Pancreas (tissue), 10 donors: ENCODE measurements around the gene PCCA. TPM values are rescaled to one million over a fixed set of nuclear protein-coding genes. Genes with fewer than 3 reads are reported as not detected.

Source experiments
- ATAC-seq, 4 donors: fragments of 200-7000 bp; cut with Tn5 transposase; one replicate each; pipeline versions ENCODE4 v1.8.0 to v1.9.1; 2020; ENCODE audit warnings: mild to moderate bottlenecking in 4 of 4, moderate library complexity in 4 of 4
- DNase-seq, 6 donors: peaks; one replicate each; pipeline ENCODE4 v3.0.0-alpha.2; 2020
- FAIRE-seq: peaks from 2 replicates; lab custom pipeline; 2012; peaks lifted over from hg19 to GRCh38; lab: Jason Lieb, UNC
- H3K27ac ChIP-seq, 4 donors: fragments of 200-600 bp; sonication (generic); 1 replicate in 3 of 4; 2 replicates in 1 of 4; pipeline versions ENCODE4 v1.5.0 to v1.8.0; 2020
- H3K27me3 ChIP-seq, 4 donors: fragments of 200-600 bp; one replicate each; pipeline ENCODE4 v1.8.0; 2021
- H3K36me3 ChIP-seq, 3 donors: fragments of 200-600 bp; sonication (generic) in 1 of 3; one replicate each; pipeline versions ENCODE4 v1.5.0 to v1.8.0; 2020 to 2021
- H3K4me1 ChIP-seq, 3 donors: fragments of 200-600 bp; one replicate each; pipeline ENCODE4 v1.8.0; 2021
- H3K4me3 ChIP-seq, 4 donors: fragments of 200-600 bp; sonication (generic) in 2 of 4; one replicate each; pipeline versions ENCODE4 v1.5.0 to v1.8.0; 2020 to 2021
- H3K9me3 ChIP-seq, 4 donors: fragments of 200-600 bp; one replicate each; pipeline ENCODE4 v1.8.0; 2021
- WGBS, 2 donors: extraction: QIAGEN DNeasy Blood & Tissue Kit; methylation state at CpG; one replicate each; pipeline ENCODE4 v1.1.7; 2013; 5-methylcytosine and 5-hydroxymethylcytosine counted together
- intact Hi-C, 3 donors: fragments of 100-400 bp; cut with DNase I; formaldehyde crosslinking; loops; one replicate each; pipeline versions ENCODE4 v1.11.1 to v1.14.2; 2022
- polyA plus RNA-seq, 2 donors: library from polyadenylated mRNA; stranded (reverse); fragments of 200-250 nt; gene quantifications; one replicate each; pipeline ENCODE4 v1.2.3, GENCODE V29; 2013
- total RNA-seq, 6 donors: library from RNA; stranded (reverse); fragmentation: NEBNext Ultra II Directional in 4 of 6; extraction: Animal tissue kit (Norgen Biotek cat#: 25700) in 4 of 6; gene quantifications; one replicate each; pipeline versions ENCODE4 v1.2.1 to v1.2.4, GENCODE V29; 2021 to 2023
- TF ChIP-seq, protein P1 (sequence below), 4 donors: fragments of 200-600 bp; sonication (generic) in 3 of 4; IDR thresholded peaks; one replicate each; pipeline versions ENCODE4 v1.5.0 to v1.8.0; 2021; ENCODE audit warnings: antibody characterized with exemption in 4 of 4
- donor health status: healthy with polysubstance abuse.
- donor health status: DM: no; HTN: no; CAD: no; lungs with moderate emphysema.
- donor health status: DM: no; HTN: no; CAD: no.
- donor health status: control.
- donor health status: control.
- donor health status: Bipolar disorder and iron deficiency.
- donor health status: DM: yes; HTN: yes; CAD: no.
- donor health status: DM: no; HTN: no; CAD: no.
- donor health status: DM: no; HTN: no; CAD: no.
- donor health status: DM: yes; HTN: yes; CAD: no.

The PCCA gene
- total and polyA plus RNA-seq, 8 donors, result 14.2 to 32.1 (median 24.1) TPM

DNA sequence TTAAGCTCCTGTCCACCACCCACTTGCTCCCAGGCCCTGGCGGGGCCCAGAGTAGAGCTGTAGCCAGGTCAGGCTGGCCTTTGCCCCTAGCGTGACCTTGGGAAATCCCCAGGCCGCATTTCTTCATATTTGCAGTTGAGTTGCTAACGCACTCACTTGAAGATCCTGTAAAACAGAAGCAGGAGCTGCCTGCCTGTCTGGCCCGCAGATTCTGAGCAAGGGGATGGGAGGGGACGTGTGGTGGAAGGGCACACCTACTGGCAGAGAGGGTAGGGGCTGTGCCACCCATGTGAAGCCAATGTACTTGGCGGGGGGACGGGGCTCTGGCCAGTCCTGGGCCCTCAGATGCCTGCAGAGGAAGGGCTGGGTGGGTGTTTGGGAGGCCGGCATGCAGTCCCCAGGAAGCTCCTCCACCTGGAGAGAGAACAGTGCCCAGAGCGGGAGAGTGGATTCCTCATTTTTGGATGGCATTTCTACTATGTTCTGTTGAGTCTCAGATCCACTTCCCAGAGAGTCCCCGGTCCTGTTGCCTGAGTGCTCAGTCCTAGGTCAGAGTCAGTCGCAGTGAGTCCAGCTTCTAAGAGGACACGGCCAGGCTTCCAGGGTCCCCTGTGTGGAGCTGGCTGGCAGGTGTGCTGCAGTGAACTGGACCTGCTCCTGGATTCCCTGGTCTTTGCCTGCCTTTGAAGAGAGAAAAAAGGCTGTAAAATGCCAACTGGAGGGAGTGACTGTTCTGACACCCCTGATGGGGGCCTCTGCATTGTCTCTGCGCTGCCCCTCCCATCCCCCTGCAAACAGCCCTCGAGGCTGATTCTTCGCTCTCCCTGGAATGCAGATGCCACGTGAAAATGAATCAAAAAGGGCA lies 436.8 kb downstream of the PCCA start:
- 80 to 81% methylated on average over 17 of the region's 17 CpGs for WGBS, 2 donors
- intact Hi-C loops, result no loop called here

DNA sequence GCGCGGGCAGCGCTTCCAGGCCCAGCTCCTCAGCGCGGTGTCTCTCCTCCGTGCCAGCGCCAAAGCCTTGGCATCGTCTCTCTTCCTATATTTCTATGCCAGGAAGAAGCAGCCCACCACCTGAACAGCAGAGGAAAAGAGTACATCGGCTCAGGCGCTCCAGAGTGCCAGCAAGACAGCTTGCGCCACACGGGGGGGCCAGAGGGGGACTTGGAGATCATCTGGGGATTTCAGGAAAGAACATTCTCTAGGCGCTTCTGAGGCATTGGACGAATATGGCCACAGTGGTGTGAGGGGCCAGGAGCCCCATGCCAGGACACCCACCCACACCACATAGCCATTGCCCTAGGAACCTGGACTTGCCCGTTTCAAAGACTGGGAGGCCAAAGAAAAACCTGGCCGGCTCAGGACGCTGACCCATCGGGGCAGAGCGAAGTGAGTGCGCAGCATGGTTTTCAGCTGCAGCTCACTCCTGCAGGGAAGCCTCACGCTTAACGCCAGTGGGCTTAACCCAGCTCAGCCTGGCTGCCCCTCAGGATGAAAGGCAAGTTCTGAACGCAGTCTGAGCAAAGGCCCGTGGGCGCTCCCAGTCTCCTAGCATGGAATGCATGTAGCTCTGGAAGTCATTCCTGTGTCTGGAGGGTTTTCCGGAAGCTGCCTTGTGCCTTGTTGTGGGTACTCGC lies 437.6 kb downstream of the PCCA start:
- no peaks in the 10 kb centered on the region for H3K9me3 ChIP-seq
- peaks cover 0 to 6% (median 0%) of the 10 kb centered on the region in 3 donors for H3K4me1 ChIP-seq
- TF ChIP-seq, protein P1, sequence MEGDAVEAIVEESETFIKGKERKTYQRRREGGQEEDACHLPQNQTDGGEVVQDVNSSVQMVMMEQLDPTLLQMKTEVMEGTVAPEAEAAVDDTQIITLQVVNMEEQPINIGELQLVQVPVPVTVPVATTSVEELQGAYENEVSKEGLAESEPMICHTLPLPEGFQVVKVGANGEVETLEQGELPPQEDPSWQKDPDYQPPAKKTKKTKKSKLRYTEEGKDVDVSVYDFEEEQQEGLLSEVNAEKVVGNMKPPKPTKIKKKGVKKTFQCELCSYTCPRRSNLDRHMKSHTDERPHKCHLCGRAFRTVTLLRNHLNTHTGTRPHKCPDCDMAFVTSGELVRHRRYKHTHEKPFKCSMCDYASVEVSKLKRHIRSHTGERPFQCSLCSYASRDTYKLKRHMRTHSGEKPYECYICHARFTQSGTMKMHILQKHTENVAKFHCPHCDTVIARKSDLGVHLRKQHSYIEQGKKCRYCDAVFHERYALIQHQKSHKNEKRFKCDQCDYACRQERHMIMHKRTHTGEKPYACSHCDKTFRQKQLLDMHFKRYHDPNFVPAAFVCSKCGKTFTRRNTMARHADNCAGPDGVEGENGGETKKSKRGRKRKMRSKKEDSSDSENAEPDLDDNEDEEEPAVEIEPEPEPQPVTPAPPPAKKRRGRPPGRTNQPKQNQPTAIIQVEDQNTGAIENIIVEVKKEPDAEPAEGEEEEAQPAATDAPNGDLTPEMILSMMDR (IDR thresholded peaks at IDR 0.05), result no peak
- WGBS, 2 donors, result 93 to 94% methylated on average over 27 of the region's 27 CpGs
- no peak for DNase-seq
- intact Hi-C loops, result no loop called here
- no peaks in the 10 kb centered on the region for H3K27me3 ChIP-seq
- ATAC-seq, result no peak
- H3K4me3 ChIP-seq, result no peak overlapping the region
- no peak for FAIRE-seq
- no peak overlapping the region for H3K27ac ChIP-seq
- H3K36me3 ChIP-seq, result no peaks in the 10 kb centered on the region

More for the DNA sequence above, 436.8 kb downstream of the PCCA start:
- DNase-seq (no peak), FAIRE-seq (no peak), ATAC-seq (peak in 3 of 4 donors; percentile 22 to 39 (median 26))
- peaks cover 0 to 3% (median 0%) of the 10 kb centered on the region in 3 donors for H3K4me1 ChIP-seq
- no peak overlapping the region for H3K27ac ChIP-seq
- no peaks in the 10 kb centered on the region for H3K36me3 ChIP-seq
- no peaks in the 10 kb centered on the region for H3K27me3 ChIP-seq
- H3K4me3 ChIP-seq, result no peak overlapping the region
- no peaks in the 10 kb centered on the region for H3K9me3 ChIP-seq
- TF ChIP-seq, protein P1 (IDR thresholded peaks at IDR 0.05), result no peak

DNA sequence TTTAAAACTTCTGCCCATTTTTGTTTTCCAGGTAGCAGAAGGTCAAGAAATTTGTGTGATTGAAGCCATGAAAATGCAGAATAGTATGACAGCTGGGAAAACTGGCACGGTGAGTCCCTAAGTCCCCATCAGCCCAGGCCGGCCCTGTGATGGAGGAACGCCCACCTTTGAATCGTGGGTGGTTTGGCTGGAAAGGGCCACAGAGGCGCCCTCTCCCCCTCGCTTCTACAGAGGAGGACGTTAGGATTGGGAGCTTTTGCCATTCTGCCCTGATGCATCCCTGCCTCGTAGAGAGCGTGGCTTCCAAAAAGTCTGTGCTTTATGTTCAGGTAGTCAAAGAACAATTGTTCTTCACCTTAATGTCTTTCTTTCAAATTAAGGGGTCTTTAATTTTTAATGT lies 438.8 kb downstream of the PCCA start:
- no peak overlapping the region for H3K4me3 ChIP-seq
- no peaks in the 10 kb centered on the region for H3K36me3 ChIP-seq
- H3K27ac ChIP-seq, result no peak overlapping the region
- no peaks in the 10 kb centered on the region for H3K27me3 ChIP-seq
- FAIRE-seq, result no peak
- TF ChIP-seq, protein P1 (IDR thresholded peaks at IDR 0.05), result no peak
- intact Hi-C loops, result no loop called here
- 87 to 88% methylated on average over 9 of the region's 9 CpGs for WGBS, 2 donors
- ATAC-seq, result no peak
- H3K4me1 ChIP-seq, result peaks cover 0 to 6% (median 1%) of the 10 kb centered on the region in 3 donors
- no peaks in the 10 kb centered on the region for H3K9me3 ChIP-seq
- no peak for DNase-seq

DNA sequence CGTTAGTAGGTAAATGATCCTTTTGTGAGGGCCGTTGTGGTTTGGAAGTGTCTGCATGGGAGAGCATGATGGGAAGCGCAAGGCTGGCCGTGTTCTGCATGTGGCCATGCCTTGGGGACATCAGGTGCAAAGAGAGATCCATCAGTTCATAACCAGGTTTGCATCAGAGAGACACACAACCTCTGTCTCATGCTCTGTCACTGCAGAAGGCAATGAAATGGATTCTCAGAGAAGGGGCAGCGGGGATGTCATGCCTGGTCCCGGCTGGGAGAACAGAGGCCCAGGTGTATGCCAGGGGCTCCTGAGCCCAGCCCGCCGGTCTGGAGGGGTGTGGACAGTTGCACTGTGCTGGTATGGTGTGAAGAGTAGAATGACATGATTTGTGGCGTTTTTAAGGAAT lies 439.5 kb downstream of the PCCA start:
- H3K9me3 ChIP-seq, result no peaks in the 10 kb centered on the region
- DNase-seq, result no peak
- H3K4me1 ChIP-seq, result peaks cover 0 to 11% (median 8%) of the 10 kb centered on the region in 3 donors
- WGBS, 2 donors, result 94 to 99% methylated on average over 9 of the region's 9 CpGs
- ATAC-seq, result no peak
- TF ChIP-seq, protein P1 (IDR thresholded peaks at IDR 0.05), result no peak
- intact Hi-C loops, result no loop called here
- H3K27ac ChIP-seq, result no peak overlapping the region
- FAIRE-seq, result no peak
- H3K4me3 ChIP-seq, result no peak overlapping the region
- H3K27me3 ChIP-seq, result no peaks in the 10 kb centered on the region
- no peaks in the 10 kb centered on the region for H3K36me3 ChIP-seq
